ENCODE results near the gene FRYL. TPM values are rescaled to one million over a fixed set of nuclear protein-coding genes. Genes with fewer than 3 reads are reported as not detected.

The FRYL gene
- total and polyA plus RNA-seq, 3 experiments from 2014 or later, result 34.9 to 70.3 (median 69.3) TPM

GRCh38 chr4:48585401-48585800 is 194.7 kb downstream of the FRYL start:
- no peak overlapping the region for H3K27ac ChIP-seq (ENCODE audit: low read depth, low read length)
- H3K4me1 Mint-ChIP-seq, result peaks cover 8 to 14% (median 13%) of the 10 kb centered on the region in 3 donors
- H3K4me3 ChIP-seq (ENCODE audit: low read length), result no peak overlapping the region
- H3K27ac Mint-ChIP-seq, result peak overlapping the region in 7 of 8 donors; percentile 21 to 73 (median 47)
- no peak overlapping the region for H3K4me3 Mint-ChIP-seq
- H3K4me1 ChIP-seq (ENCODE audit: insufficient read depth, low read length), result no peaks in the 10 kb centered on the region
- ChIA-PET POLR2A (no interaction called here), CTCF (interaction anchor here (0.9 kb wide), 1 partner anchor 321 kb away, joined by 3 read pairs; the partner anchor contains the start of gene OCIAD2)
- H3K36me3 ChIP-seq (ENCODE audit: insufficient read depth, low read length), result peaks cover 26% of the 10 kb centered on the region
- no peaks in the 10 kb centered on the region for H3K9me3 ChIP-seq (ENCODE audit: low read length)
- H3K36me3 Mint-ChIP-seq, result peaks cover 0 to 79% (median 25%) of the 10 kb centered on the region in 3 donors
- no peak for DNase-seq
- no peaks in the 10 kb centered on the region for H3K27me3 ChIP-seq (ENCODE audit: insufficient read depth, low read length, poor library complexity, severe bottlenecking)
- H3K27me3 Mint-ChIP-seq, result no peaks in the 10 kb centered on the region
- H3K9me3 Mint-ChIP-seq, result no peaks in the 10 kb centered on the region

DNA sequence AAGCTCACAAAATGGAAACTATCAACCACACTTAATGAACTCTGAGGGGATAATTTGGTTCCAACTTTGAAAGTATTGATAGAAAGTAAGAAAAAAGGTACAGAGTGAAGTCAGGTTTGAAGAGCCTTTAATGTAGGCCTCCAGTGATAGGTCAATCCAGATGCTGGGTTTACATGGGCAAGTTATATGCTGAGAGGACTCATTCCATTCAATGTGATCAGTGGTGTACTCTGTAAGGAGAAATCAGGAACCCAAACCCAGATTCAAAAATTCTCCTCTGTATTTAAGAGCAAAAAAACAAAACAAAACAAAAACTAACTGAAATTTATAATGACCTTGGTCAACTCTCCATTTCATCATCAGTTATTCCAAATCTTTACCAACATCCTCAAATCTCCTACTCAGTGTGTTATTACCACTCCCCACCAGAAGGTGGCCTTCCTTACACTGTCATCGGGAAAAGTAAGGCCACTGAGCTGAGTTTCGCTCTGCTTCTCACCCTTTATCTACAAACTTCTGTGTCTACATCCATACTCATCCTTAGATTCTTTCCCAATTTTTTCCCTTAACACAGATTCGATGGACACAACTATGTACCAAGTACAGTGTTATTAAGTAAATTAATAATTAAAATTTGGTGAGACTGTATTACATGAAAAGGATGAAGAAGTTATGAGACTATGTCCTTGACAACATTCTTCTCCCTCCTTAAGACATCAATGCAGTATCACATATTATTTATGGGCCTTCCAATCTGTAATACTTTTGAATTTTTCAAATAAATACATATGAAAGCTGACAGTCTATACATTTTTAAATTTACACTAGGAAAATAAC is 201.7 kb downstream of the FRYL start:
- H3K27ac Mint-ChIP-seq, result peak overlapping the region in 5 of 8 donors; percentile 39 to 86 (median 46)
- no peaks in the 10 kb centered on the region for H3K27me3 ChIP-seq (ENCODE audit: insufficient read depth, low read length, poor library complexity, severe bottlenecking)
- H3K4me1 ChIP-seq (ENCODE audit: insufficient read depth, low read length), result no peaks in the 10 kb centered on the region
- peaks cover 3 to 12% (median 4%) of the 10 kb centered on the region in 3 donors for H3K4me1 Mint-ChIP-seq
- H3K9me3 Mint-ChIP-seq, result no peaks in the 10 kb centered on the region
- peaks cover 0 to 58% (median 9%) of the 10 kb centered on the region in 3 donors for H3K36me3 Mint-ChIP-seq
- H3K27me3 Mint-ChIP-seq, result no peaks in the 10 kb centered on the region
- no peak overlapping the region for H3K4me3 ChIP-seq (ENCODE audit: low read length)
- ChIA-PET CTCF (interaction anchor here (0.8 to 3.4 kb wide), 11 partner anchors 10 to 387 kb away, joined by 3 to 25 read pairs (median 4); partner anchors contain the start of genes FRYL, OCIAD1 and OCIAD2), POLR2A (interaction anchor here (1.5 kb wide), 1 partner anchor 328 kb away, joined by 3 read pairs; the partner anchor contains the start of gene OCIAD2)
- H3K4me3 Mint-ChIP-seq, result no peak overlapping the region
- DNase-seq, result peak; percentile 15 to 63 (median 46)
- no peaks in the 10 kb centered on the region for H3K9me3 ChIP-seq (ENCODE audit: low read length)
- H3K27ac ChIP-seq (ENCODE audit: low read depth, low read length), result no peak overlapping the region
- H3K36me3 ChIP-seq (ENCODE audit: insufficient read depth, low read length), result peaks cover 19% of the 10 kb centered on the region

GRCh38 chr4:48575964-48576363 is 204.1 kb downstream of the FRYL start:
- H3K27me3 Mint-ChIP-seq, result no peaks in the 10 kb centered on the region
- DNase-seq, result no peak
- no peaks in the 10 kb centered on the region for H3K4me1 ChIP-seq (ENCODE audit: insufficient read depth, low read length)
- peaks cover 27% of the 10 kb centered on the region for H3K36me3 ChIP-seq (ENCODE audit: insufficient read depth, low read length)
- H3K27ac ChIP-seq (ENCODE audit: low read depth, low read length), result no peak overlapping the region
- H3K4me3 Mint-ChIP-seq, result no peak overlapping the region
- peaks cover 0 to 58% (median 14%) of the 10 kb centered on the region in 3 donors for H3K36me3 Mint-ChIP-seq
- POLR2A ChIA-PET, result no interaction called here
- H3K4me1 Mint-ChIP-seq, result peaks cover 3 to 12% (median 4%) of the 10 kb centered on the region in 3 donors
- H3K9me3 Mint-ChIP-seq, result no peaks in the 10 kb centered on the region
- H3K9me3 ChIP-seq (ENCODE audit: low read length), result no peaks in the 10 kb centered on the region
- CTCF ChIA-PET, result no interaction called here
- H3K27me3 ChIP-seq (ENCODE audit: insufficient read depth, low read length, poor library complexity, severe bottlenecking), result no peaks in the 10 kb centered on the region
- no peak overlapping the region for H3K27ac Mint-ChIP-seq
- H3K4me3 ChIP-seq (ENCODE audit: low read length), result no peak overlapping the region

GRCh38 chr4:48571471-48571870 is 208.6 kb downstream of the FRYL start:
- H3K4me3 ChIP-seq (ENCODE audit: low read length), result no peak overlapping the region
- no peak overlapping the region for H3K27ac ChIP-seq (ENCODE audit: low read depth, low read length)
- CTCF ChIA-PET, result no interaction called here
- POLR2A ChIA-PET, result no interaction called here
- H3K9me3 ChIP-seq (ENCODE audit: low read length), result no peaks in the 10 kb centered on the region
- Mint-ChIP-seq H3K4me3 (no peak overlapping the region), H3K4me1 (no peaks in the 10 kb centered on the region), H3K9me3 (no peaks in the 10 kb centered on the region), H3K36me3 (peaks cover 0 to 80% (median 21%) of the 10 kb centered on the region in 3 donors), H3K27me3 (no peaks in the 10 kb centered on the region), H3K27ac (peak overlapping the region in 1 of 8 donors; percentile 6)
- DNase-seq, result no peak
- H3K36me3 ChIP-seq (ENCODE audit: insufficient read depth, low read length), result peaks cover 28% of the 10 kb centered on the region
- no peaks in the 10 kb centered on the region for H3K4me1 ChIP-seq (ENCODE audit: insufficient read depth, low read length)
- H3K27me3 ChIP-seq (ENCODE audit: insufficient read depth, low read length, poor library complexity, severe bottlenecking), result no peaks in the 10 kb centered on the region

DNA sequence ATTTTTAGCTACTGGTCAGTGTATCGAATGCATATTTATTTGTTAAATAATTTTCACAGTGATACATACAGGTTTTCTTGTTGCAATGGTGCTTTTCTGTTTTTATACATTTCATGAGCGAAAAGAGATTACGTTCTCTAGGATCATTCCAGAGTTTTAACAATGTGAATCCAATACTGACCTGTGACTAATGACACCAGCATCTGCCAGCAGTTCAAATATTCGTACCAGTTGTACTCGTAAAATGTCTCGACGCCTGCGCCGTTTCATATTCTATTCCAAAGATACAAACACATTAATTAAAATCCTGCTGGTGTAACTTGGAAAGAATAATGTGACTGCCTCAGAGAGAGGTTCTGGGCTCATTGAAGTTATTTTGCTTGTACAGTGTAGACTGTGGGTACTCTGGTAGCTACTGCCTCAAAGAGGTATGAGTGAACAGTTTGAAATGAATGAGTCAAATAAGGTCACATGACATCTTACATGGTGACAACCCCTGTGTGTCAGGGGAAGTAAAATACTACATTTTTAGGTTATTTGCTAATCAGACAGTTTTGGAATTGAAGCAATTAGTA is 209.3 kb downstream of the FRYL start:
- Histone ChIP-seq H3K9me3 (ENCODE audit: low read length) (no peaks in the 10 kb centered on the region), H3K27me3 (ENCODE audit: insufficient read depth, low read length, poor library complexity, severe bottlenecking) (no peaks in the 10 kb centered on the region), H3K36me3 (ENCODE audit: insufficient read depth, low read length) (peaks cover 33% of the 10 kb centered on the region), H3K4me1 (ENCODE audit: insufficient read depth, low read length) (no peaks in the 10 kb centered on the region), H3K27ac (ENCODE audit: low read depth, low read length) (no peak overlapping the region), H3K4me3 (ENCODE audit: low read length) (no peak overlapping the region)
- H3K27ac Mint-ChIP-seq, result peak overlapping the region in 1 of 8 donors; percentile 45
- H3K4me1 Mint-ChIP-seq, result no peaks in the 10 kb centered on the region
- POLR2A ChIA-PET, result no interaction called here
- H3K36me3 Mint-ChIP-seq, result peaks cover 0 to 81% (median 21%) of the 10 kb centered on the region in 3 donors
- H3K4me3 Mint-ChIP-seq, result no peak overlapping the region
- CTCF ChIA-PET, result no interaction called here
- H3K27me3 Mint-ChIP-seq, result no peaks in the 10 kb centered on the region
- no peaks in the 10 kb centered on the region for H3K9me3 Mint-ChIP-seq
- DNase-seq, result no peak

DNA sequence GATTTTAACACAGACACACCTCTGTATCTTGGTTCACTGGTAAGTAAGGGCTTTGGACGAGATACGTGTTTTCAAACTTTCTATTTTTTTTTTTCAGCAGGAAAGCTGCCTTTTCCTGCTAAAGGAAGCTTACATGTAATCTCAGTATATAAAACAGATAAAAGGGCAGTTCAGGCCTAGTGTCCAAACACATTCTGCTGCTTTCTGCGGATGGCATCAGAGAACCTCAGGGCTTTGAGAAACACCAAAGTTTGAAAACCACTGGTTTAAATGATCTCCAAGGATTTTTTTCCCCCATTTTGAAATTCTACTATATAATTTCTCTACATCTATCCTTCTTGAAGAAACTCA is 214.1 kb downstream of the FRYL start:
- ChIA-PET CTCF (no interaction called here), POLR2A (no interaction called here)
- no peak overlapping the region for H3K27ac ChIP-seq (ENCODE audit: low read depth, low read length)
- Mint-ChIP-seq H3K4me1 (no peaks in the 10 kb centered on the region), H3K4me3 (no peak overlapping the region), H3K9me3 (no peaks in the 10 kb centered on the region), H3K36me3 (peaks cover 0 to 83% (median 18%) of the 10 kb centered on the region in 3 donors), H3K27ac (no peak overlapping the region), H3K27me3 (no peaks in the 10 kb centered on the region)
- no peak for DNase-seq
- no peaks in the 10 kb centered on the region for H3K4me1 ChIP-seq (ENCODE audit: insufficient read depth, low read length)
- peaks cover 10% of the 10 kb centered on the region for H3K36me3 ChIP-seq (ENCODE audit: insufficient read depth, low read length)
- H3K27me3 ChIP-seq (ENCODE audit: insufficient read depth, low read length, poor library complexity, severe bottlenecking), result no peaks in the 10 kb centered on the region
- H3K4me3 ChIP-seq (ENCODE audit: low read length), result no peak overlapping the region
- H3K9me3 ChIP-seq (ENCODE audit: low read length), result no peaks in the 10 kb centered on the region

DNA sequence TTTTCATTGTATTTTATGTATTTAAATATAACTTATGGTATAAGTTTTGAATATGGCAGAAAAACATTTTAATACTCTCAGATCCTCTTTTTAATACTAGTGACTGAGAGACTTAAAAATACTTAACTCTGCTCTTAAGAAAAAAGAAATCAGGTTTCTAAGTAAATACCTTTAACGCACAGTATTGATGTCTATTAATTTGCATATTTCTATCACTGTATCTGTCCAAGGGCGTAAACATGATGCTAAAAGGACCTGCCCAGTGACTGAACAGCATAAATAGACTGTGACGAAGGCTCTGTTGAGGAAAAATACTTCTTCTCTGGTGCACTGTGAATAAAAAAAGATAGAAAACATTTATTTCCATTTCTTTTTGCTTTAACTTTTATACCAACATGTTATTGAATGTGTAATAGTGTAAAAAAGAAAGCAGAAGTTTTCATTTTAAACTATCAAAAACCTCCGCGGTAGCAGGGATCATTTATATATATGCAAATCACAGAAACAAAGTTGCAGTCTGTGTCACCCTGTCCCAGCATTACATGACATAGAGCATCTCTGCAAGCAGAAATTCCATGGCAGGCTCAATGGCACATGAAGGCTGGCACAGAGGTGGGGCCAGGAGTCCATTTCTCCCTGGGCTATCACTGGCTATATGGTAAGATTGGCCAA is 214.6 kb downstream of the FRYL start:
- Mint-ChIP-seq H3K4me1 (no peaks in the 10 kb centered on the region), H3K27ac (no peak overlapping the region), H3K27me3 (no peaks in the 10 kb centered on the region), H3K36me3 (peaks cover under 1 to 83% (median 16%) of the 10 kb centered on the region in 3 donors), H3K4me3 (no peak overlapping the region), H3K9me3 (no peaks in the 10 kb centered on the region)
- Histone ChIP-seq H3K9me3 (ENCODE audit: low read length) (no peaks in the 10 kb centered on the region), H3K4me1 (ENCODE audit: insufficient read depth, low read length) (no peaks in the 10 kb centered on the region), H3K27ac (ENCODE audit: low read depth, low read length) (no peak overlapping the region), H3K27me3 (ENCODE audit: insufficient read depth, low read length, poor library complexity, severe bottlenecking) (no peaks in the 10 kb centered on the region), H3K4me3 (ENCODE audit: low read length) (no peak overlapping the region), H3K36me3 (ENCODE audit: insufficient read depth, low read length) (peaks cover 15% of the 10 kb centered on the region)
- ChIA-PET CTCF (no interaction called here), POLR2A (no interaction called here)
- DNase-seq, result no peak

GRCh38 chr4:48564151-48564550 is 215.9 kb downstream of the FRYL start:
- DNase-seq, result no peak
- peak overlapping the region in 2 of 8 donors; percentile 1 to 76 for H3K27ac Mint-ChIP-seq
- peaks cover 8 to 81% (median 16%) of the 10 kb centered on the region in 3 donors for H3K36me3 Mint-ChIP-seq
- Histone ChIP-seq H3K36me3 (ENCODE audit: insufficient read depth, low read length) (peaks cover 15% of the 10 kb centered on the region), H3K4me3 (ENCODE audit: low read length) (no peak overlapping the region), H3K27me3 (ENCODE audit: insufficient read depth, low read length, poor library complexity, severe bottlenecking) (no peaks in the 10 kb centered on the region), H3K9me3 (ENCODE audit: low read length) (no peaks in the 10 kb centered on the region), H3K27ac (ENCODE audit: low read depth, low read length) (no peak overlapping the region), H3K4me1 (ENCODE audit: insufficient read depth, low read length) (no peaks in the 10 kb centered on the region)
- H3K4me3 Mint-ChIP-seq, result no peak overlapping the region
- CTCF ChIA-PET, result interaction anchor here (0.6 kb wide), 1 partner anchor 273 kb away, joined by 3 read pairs; no protein-coding TSS in a partner anchor
- POLR2A ChIA-PET, result no interaction called here
- H3K4me1 Mint-ChIP-seq, result no peaks in the 10 kb centered on the region
- no peaks in the 10 kb centered on the region for H3K9me3 Mint-ChIP-seq
- H3K27me3 Mint-ChIP-seq, result no peaks in the 10 kb centered on the region

All from CD8-positive, alpha-beta memory T cell (primary cell).